ENCODE data around the gene GAB1. TPM values are rescaled to one million over a fixed set of nuclear protein-coding genes. Genes with fewer than 3 reads are reported as not detected.

Gene GAB1
- total and polyA plus RNA-seq, 2 of the 13 experiments (the other 11 are each of a cell fraction or from before 2014, with no cell fraction given) = 8.7 to 14.7 TPM

DNA sequence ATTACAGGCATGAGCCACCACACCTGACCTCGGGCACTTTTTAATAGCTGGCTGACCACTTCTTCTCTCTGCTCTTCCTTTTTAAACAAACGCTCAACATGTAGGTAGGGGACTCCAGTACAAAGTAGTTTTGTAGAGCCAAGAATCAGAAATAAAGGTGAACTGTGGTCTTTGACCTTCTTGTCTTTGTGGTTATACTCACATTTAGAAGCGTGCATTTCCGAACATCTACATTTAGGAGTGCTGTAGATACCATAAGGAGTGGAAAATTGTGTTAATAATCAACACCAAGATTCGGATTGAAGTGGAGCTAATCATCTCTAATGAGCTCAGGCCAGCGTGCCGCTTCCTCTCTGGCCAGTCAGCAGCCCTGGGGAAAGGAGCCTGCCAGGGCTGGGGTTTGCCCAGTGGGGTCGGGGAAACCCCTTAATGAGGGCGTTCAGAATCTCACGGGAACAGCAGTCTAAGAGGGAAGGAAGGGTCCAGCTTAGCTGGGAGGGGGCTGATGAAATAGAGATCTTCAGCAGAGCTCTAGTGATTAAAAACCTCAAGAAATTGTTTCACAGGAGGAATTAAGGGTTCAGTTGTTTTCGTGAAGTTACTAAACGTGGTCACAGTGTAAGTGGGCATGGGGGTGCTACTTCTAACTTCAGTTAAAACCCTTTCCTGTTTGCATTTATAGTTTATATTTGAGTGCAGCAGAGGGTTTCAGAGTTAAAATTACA, 81.2 kb downstream of the GAB1 start:
- no peak for TF ChIP-seq ZNF382 (CRISPR knock-in tag; IDR thresholded peaks at IDR 0.05; ENCODE audit: borderline replicate concordance)
- in situ Hi-C loops (cut with HindIII; ENCODE audit: extremely low pct_ligation_motif_present, low pct_unique_long_range_greater_than_20kb) (no loop called here), intact Hi-C loops (cut with micrococcal nuclease; ENCODE audit: unreplicated experiment) (no loop called here)
- no peaks in the 10 kb centered on the region for H3K9me3 ChIP-seq (ENCODE audit: low read length)
- H3K9ac ChIP-seq (ENCODE audit: insufficient read depth, low read depth, low read length) = no peak overlapping the region
- 95% methylated on average over 12 of the region's 12 CpGs for WGBS (ENCODE audit: low lambda C conversion rate)
- peaks cover 3 to 13% of the 10 kb centered on the region in 2 experiments; a peak in 3 of 5 replicates for H3K36me3 ChIP-seq (replicated peaks in 1 of 2; ENCODE audit: control insufficient read depth in 1 of 2, insufficient read depth in 2 of 2, low read length in 2 of 2)
- DNase-seq (ENCODE audit: low spot score) = no peak
- no peaks in the 10 kb centered on the region for H3K79me2 ChIP-seq (ENCODE audit: insufficient read depth, low read length)
- H3K4me1 ChIP-seq (ENCODE audit: insufficient read depth, low read length) = no peaks in the 10 kb centered on the region
- no peak for FAIRE-seq
- BruUV-seq (replicated peaks) = no TSS peak
- H4K20me1 ChIP-seq (ENCODE audit: insufficient read depth, low read length) = no peaks in the 10 kb centered on the region
- CTCF ChIA-PET (ENCODE audit: low intra/inter-chr PET ratio, low total read pairs) = no interaction called here
- no peak overlapping the region for H3K27ac ChIP-seq (ENCODE audit: extremely low read length, insufficient read depth, low read length)
- no peak overlapping the region for H3K4me2 ChIP-seq (ENCODE audit: low read depth, low read length)
- ATAC-seq = no peak
- POLR2A ChIA-PET = no interaction called here
- H2AFZ ChIP-seq (ENCODE audit: low read length) = no peak overlapping the region
- H3K27me3 ChIP-seq (ENCODE audit: control insufficient read depth in 1 of 2, insufficient read depth in 2 of 2, low read length in 2 of 2) = no peaks in the 10 kb centered on the region; a peak in 1 of 5 replicates
- H3K4me3 ChIP-seq (replicated peaks in 1 of 3; ENCODE audit: insufficient read depth in 1 of 3, low read depth in 2 of 3, low read length in 3 of 3) = no peak overlapping the region

DNA sequence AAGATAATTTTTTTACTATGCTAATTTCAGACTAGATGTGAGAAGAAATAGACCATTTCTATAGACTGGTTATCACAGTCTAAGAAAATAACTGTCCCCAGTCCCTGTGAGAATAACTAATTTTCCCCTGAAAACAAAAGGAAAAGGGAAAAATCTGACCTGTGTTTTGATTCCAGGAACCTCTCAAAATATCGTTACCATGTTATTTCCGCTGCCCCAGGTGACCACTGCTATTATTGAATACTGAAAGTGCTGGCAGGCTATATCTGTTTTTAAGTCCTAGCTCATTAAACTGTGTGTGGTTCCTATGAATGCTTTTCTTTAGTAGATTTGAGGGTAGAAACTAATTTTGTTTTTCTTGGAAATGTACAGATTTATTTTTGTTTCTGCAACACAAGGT, 83.6 kb downstream of the GAB1 start:
- CTCF ChIA-PET (ENCODE audit: low intra/inter-chr PET ratio, low total read pairs) = no interaction called here
- no peak for FAIRE-seq

More for the DNA sequence above, 83.6 kb downstream of the GAB1 start:
- DNase-seq (ENCODE audit: low spot score) = no peak
- POLR2A ChIA-PET = no interaction called here
- Histone ChIP-seq H3K27me3 (ENCODE audit: control insufficient read depth in 1 of 2, insufficient read depth in 2 of 2, low read length in 2 of 2) (no peaks in the 10 kb centered on the region; a peak in 1 of 5 replicates), H3K4me2 (ENCODE audit: low read depth, low read length) (no peak overlapping the region), H3K4me1 (ENCODE audit: insufficient read depth, low read length) (no peaks in the 10 kb centered on the region), H2AFZ (ENCODE audit: low read length) (no peak overlapping the region), H4K20me1 (ENCODE audit: insufficient read depth, low read length) (no peaks in the 10 kb centered on the region), H3K27ac (ENCODE audit: extremely low read length, insufficient read depth, low read length) (no peak overlapping the region), H3K36me3 (replicated peaks in 1 of 2; ENCODE audit: control insufficient read depth in 1 of 2, insufficient read depth in 2 of 2, low read length in 2 of 2) (peaks cover 5 to 13% of the 10 kb centered on the region in 2 experiments; a peak in 4 of 5 replicates), H3K4me3 (replicated peaks in 1 of 3; ENCODE audit: insufficient read depth in 1 of 3, low read depth in 2 of 3, low read length in 3 of 3) (no peak overlapping the region), H3K79me2 (ENCODE audit: insufficient read depth, low read length) (no peaks in the 10 kb centered on the region), H3K9ac (ENCODE audit: insufficient read depth, low read depth, low read length) (no peak overlapping the region), H3K9me3 (ENCODE audit: low read length) (no peaks in the 10 kb centered on the region)
- intact Hi-C loops (cut with micrococcal nuclease; ENCODE audit: unreplicated experiment) = no loop called here
- in situ Hi-C loops (cut with HindIII; ENCODE audit: extremely low pct_ligation_motif_present, low pct_unique_long_range_greater_than_20kb) = no loop called here
- BruUV-seq (replicated peaks) = no TSS peak
- 100% methylated on average over 2 of the region's 2 CpGs for whole genome bisulfite sequencing (ENCODE audit: low lambda C conversion rate)
- no peak for ATAC-seq
- TF ChIP-seq, protein P1, sequence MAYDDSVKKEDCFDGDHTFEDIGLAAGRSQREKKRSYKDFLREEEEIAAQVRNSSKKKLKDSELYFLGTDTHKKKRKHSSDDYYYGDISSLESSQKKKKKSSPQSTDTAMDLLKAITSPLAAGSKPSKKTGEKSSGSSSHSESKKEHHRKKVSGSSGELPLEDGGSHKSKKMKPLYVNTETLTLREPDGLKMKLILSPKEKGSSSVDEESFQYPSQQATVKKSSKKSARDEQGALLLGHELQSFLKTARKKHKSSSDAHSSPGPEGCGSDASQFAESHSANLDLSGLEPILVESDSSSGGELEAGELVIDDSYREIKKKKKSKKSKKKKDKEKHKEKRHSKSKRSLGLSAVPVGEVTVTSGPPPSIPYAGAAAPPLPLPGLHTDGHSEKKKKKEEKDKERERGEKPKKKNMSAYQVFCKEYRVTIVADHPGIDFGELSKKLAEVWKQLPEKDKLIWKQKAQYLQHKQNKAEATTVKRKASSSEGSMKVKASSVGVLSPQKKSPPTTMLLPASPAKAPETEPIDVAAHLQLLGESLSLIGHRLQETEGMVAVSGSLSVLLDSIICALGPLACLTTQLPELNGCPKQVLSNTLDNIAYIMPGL (CRISPR knock-in tag; IDR thresholded peaks at IDR 0.05; ENCODE audit: borderline replicate concordance in 1 of 2, low read depth in 1 of 2) = no peak
- TF ChIP-seq CHD2 (IDR thresholded peaks at IDR 0.05; ENCODE audit: low read depth, low read length) (no peak), UBTF (CRISPR knock-in tag; IDR thresholded peaks at IDR 0.05) (no peak)
